HK-2 (cell line): ENCODE results near the gene GRIP2.

ENCODE experiments used
- DNase-seq: peaks from one replicate; pipeline ENCODE4 v3.0.0-alpha.2; 2018; ENCODE audit not compliant: unreplicated experiment

GRIP2 gene

GRCh38 chr3:14467814-14468620 is 72.1 kb downstream of the GRIP2 start:
- DNase-seq, result no peak

- DNase-seq, result no peak
These were observed 73.8 kb downstream of the GRIP2 start for GRCh38 chr3:14466179-14466903.

- DNase-seq, result no peak
These were observed 74.7 kb downstream of the GRIP2 start for GRCh38 chr3:14465425-14465824.

- no peak for DNase-seq
These were observed 75.6 kb downstream of the GRIP2 start for GRCh38 chr3:14464521-14464920.

GRCh38 chr3:14464141-14464465 is 76.0 kb downstream of the GRIP2 start:
- no peak for DNase-seq

GRCh38 chr3:14463330-14464140 is 76.6 kb downstream of the GRIP2 start:
- no peak for DNase-seq

- no peak for DNase-seq
These were observed 77.4 kb downstream of the GRIP2 start for GRCh38 chr3:14462738-14463137.

GRCh38 chr3:14461748-14462324 is 78.3 kb downstream of the GRIP2 start:
- peak; percentile 58 for DNase-seq

GRCh38 chr3:14461006-14461747 is 79.0 kb downstream of the GRIP2 start:
- DNase-seq, result no peak

- DNase-seq, result peak; percentile 57
These were observed 79.7 kb downstream of the GRIP2 start for GRCh38 chr3:14460342-14461005.

- DNase-seq, result no peak
These were observed 80.4 kb downstream of the GRIP2 start for GRCh38 chr3:14459787-14460186.

GRCh38 chr3:14459384-14459783 is 80.8 kb downstream of the GRIP2 start:
- DNase-seq, result no peak

GRCh38 chr3:14458434-14459275 is 81.5 kb downstream of the GRIP2 start:
- DNase-seq, result no peak

- DNase-seq, result peak; percentile 61
These were observed 82.1 kb downstream of the GRIP2 start for GRCh38 chr3:14457999-14458398.

- DNase-seq, result no peak
These were observed 82.7 kb downstream of the GRIP2 start for GRCh38 chr3:14457481-14457880.

GRCh38 chr3:14456794-14457193 is 83.3 kb downstream of the GRIP2 start:
- no peak for DNase-seq

- DNase-seq, result no peak
These were observed 84.4 kb downstream of the GRIP2 start for GRCh38 chr3:14455571-14456317.

GRCh38 chr3:14454639-14455310 is 85.4 kb downstream of the GRIP2 start:
- no peak for DNase-seq
